ENCODE measurements around the gene DUSP3.

DNA sequence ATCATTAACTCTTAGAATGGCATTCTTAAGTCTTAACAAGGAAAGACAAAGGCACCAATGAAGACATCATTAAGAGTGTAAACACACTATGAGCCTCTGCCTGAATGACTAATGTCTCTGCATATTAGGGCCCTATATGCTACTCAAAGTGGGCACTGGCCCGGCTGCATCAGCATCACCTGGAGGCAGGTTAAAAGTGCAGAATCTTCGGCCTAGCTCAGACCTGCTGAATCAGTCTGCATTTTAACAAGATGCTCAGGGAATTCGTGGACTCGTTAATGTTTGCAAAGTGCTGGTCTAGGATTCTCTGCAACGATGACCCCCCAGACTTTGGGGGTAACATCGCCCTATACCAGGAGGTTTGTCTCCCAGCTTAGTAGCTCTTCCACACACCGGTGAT lies 47.4 kb upstream of the DUSP3 start:
- TF ChIP-seq, protein P1, sequence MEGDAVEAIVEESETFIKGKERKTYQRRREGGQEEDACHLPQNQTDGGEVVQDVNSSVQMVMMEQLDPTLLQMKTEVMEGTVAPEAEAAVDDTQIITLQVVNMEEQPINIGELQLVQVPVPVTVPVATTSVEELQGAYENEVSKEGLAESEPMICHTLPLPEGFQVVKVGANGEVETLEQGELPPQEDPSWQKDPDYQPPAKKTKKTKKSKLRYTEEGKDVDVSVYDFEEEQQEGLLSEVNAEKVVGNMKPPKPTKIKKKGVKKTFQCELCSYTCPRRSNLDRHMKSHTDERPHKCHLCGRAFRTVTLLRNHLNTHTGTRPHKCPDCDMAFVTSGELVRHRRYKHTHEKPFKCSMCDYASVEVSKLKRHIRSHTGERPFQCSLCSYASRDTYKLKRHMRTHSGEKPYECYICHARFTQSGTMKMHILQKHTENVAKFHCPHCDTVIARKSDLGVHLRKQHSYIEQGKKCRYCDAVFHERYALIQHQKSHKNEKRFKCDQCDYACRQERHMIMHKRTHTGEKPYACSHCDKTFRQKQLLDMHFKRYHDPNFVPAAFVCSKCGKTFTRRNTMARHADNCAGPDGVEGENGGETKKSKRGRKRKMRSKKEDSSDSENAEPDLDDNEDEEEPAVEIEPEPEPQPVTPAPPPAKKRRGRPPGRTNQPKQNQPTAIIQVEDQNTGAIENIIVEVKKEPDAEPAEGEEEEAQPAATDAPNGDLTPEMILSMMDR (IDR thresholded peaks at IDR 0.05), result no peak
- TF ChIP-seq POLR2A (IDR thresholded peaks at IDR 0.05), result no peak

Measured in Peyer's patch (tissue), 4 donors.